Upper lobe of left lung (tissue), 4 donors: ENCODE data around the gene FAM111B.

Experiments
- CTCF ChIP-seq, 6 experiments: fragments of 450-650 bp in 4 of 6; fragments of 200-600 bp in 2 of 6; sonication (generic) in 2 of 6; IDR thresholded peaks; one replicate each; pipeline ENCODE4 v1.5.1; 2016 to 2019; ENCODE audit warnings: antibody characterized with exemption in 6 of 6
- EP300 ChIP-seq, 4 donors: sonication (generic); formaldehyde crosslinking; IDR thresholded peaks; one replicate each; pipeline ENCODE4 v1.5.1; 2017; ENCODE audit warnings: antibody characterized with exemption in 4 of 4, control low read depth in 2 of 4
- POLR2A ChIP-seq, 4 donors: fragments of 450-650 bp; IDR thresholded peaks; one replicate each; pipeline ENCODE4 v1.5.1; 2016 to 2017; ENCODE audit warnings: antibody characterized with exemption in 4 of 4, mild to moderate bottlenecking in 2 of 4
- POLR2AphosphoS5 ChIP-seq, 2 donors: sonication (generic); formaldehyde crosslinking; IDR thresholded peaks; one replicate each; pipeline ENCODE4 v1.5.1; 2017; ENCODE audit warnings: antibody characterized with exemption in 2 of 2

- TF ChIP-seq CTCF (IDR thresholded peaks at IDR 0.05) (no peak), POLR2A (IDR thresholded peaks at IDR 0.05) (no peak), EP300 (IDR thresholded peaks at IDR 0.05) (no peak), POLR2AphosphoS5 (IDR thresholded peaks at IDR 0.05) (no peak)
These were observed 37.1 kb downstream of the FAM111B start for GRCh38 chr11:59144096-59144495.
